NCI-H1092 treated with DMSO at 0.1 percent for 48 hours (cell line): ENCODE results near the gene TPP1.

Source experiments
- DNase-seq: peaks from one replicate; lab custom pipeline; 2025; lab: John Stamatoyannopoulos, UW

The TPP1 gene

GRCh38 chr11:6646918-6647679 is 27.9 kb upstream of the TPP1 start:
- no peak for DNase-seq

GRCh38 chr11:6646576-6646917 is 27.3 kb upstream of the TPP1 start:
- no peak for DNase-seq

GRCh38 chr11:6646071-6646470 is 26.8 kb upstream of the TPP1 start:
- no peak for DNase-seq

GRCh38 chr11:6642957-6643356 is 23.7 kb upstream of the TPP1 start:
- DNase-seq: no peak

GRCh38 chr11:6640985-6641701 is 21.9 kb upstream of the TPP1 start:
- DNase-seq: no peak

- DNase-seq: no peak
Observed at GRCh38 chr11:6640036-6640984, 21.1 kb upstream of the TPP1 start.

GRCh38 chr11:6638429-6638828 is 19.2 kb upstream of the TPP1 start:
- no peak for DNase-seq

GRCh38 chr11:6637871-6638270 is 18.6 kb upstream of the TPP1 start:
- DNase-seq: no peak

GRCh38 chr11:6636480-6636879 is 17.3 kb upstream of the TPP1 start:
- no peak for DNase-seq

- DNase-seq: no peak
Observed at GRCh38 chr11:6635082-6635932, 16.1 kb upstream of the TPP1 start.

GRCh38 chr11:6634534-6634933 is 15.3 kb upstream of the TPP1 start:
- DNase-seq: no peak

GRCh38 chr11:6633422-6634408 is 14.5 kb upstream of the TPP1 start:
- no peak for DNase-seq

GRCh38 chr11:6632116-6633073 is 13.2 kb upstream of the TPP1 start:
- DNase-seq: no peak

- DNase-seq: no peak
Observed at GRCh38 chr11:6631361-6631890, 12.2 kb upstream of the TPP1 start.

GRCh38 chr11:6630632-6631291 is 11.5 kb upstream of the TPP1 start:
- peak; percentile 44 for DNase-seq

- peak; percentile 58 for DNase-seq
Observed at GRCh38 chr11:6629892-6630631, 10.8 kb upstream of the TPP1 start.

- no peak for DNase-seq
Observed at GRCh38 chr11:6629573-6629891, 10.3 kb upstream of the TPP1 start.

- no peak for DNase-seq
Observed at GRCh38 chr11:6628526-6628925, 9.3 kb upstream of the TPP1 start.
